ENCODE data around the gene SERPINI1.
A peak's percentile ranks its signal among the peaks of the same experiment; 100 is the strongest.

The SERPINI1 gene, protein sequence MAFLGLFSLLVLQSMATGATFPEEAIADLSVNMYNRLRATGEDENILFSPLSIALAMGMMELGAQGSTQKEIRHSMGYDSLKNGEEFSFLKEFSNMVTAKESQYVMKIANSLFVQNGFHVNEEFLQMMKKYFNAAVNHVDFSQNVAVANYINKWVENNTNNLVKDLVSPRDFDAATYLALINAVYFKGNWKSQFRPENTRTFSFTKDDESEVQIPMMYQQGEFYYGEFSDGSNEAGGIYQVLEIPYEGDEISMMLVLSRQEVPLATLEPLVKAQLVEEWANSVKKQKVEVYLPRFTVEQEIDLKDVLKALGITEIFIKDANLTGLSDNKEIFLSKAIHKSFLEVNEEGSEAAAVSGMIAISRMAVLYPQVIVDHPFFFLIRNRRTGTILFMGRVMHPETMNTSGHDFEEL

DNA sequence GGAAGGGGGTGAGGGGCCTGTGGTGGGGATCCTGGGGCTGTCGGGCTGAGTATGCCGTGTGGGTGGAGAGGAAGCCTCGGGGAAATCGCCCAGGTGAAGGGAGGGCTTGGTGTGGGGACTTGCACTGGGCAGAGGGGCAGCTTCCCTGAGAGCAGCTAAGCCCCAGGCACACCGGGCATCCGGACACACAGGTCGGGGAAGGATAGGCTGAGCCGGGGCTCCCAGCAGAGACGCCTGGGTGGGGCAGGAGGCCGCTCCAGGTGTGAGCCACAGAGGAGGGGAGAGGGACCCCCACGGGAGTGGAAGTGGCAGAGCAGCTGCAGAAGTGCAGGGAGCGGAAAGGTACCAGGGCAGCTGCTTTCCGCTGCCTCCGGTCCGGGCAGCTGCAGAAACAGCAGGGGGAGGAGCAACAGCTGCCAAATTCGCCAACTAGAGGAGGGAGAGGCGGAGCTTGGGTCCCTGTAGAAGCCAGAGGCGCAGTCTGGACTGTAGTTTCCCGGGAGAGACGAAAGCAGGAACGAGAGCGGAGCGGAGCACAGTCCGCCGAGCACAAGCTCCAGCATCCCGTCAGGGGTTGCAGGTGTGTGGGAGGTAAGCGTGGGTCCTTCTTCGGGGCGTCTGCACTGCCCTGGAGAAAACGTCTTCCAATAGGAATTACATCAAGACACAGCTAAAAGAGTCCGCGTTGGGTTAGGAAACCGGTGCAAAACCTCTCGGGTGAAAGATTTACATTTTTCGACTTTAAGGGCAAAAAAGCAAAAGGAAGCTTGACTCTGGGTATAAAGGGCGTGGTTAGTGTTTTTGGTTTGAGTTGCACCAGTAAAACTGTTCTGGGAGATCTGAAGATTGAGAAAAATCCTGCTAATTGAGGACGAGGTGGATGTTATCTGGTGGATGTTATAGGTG is at the start of gene SERPINI1:
Gene SERPINI1, plus strand, starts transcription at position 489 of the 906 bp plus-strand sequence. CDS start 53,408 bp downstream, outside the sequence.
- peak; percentile 80 to 99 (median 90) for DNase-seq
- intact Hi-C loops (cut with DNase I): loop anchor here (5.0 kb wide), 2 partner anchors 77 to 147 kb away; no protein-coding TSS in a partner anchor

DNA sequence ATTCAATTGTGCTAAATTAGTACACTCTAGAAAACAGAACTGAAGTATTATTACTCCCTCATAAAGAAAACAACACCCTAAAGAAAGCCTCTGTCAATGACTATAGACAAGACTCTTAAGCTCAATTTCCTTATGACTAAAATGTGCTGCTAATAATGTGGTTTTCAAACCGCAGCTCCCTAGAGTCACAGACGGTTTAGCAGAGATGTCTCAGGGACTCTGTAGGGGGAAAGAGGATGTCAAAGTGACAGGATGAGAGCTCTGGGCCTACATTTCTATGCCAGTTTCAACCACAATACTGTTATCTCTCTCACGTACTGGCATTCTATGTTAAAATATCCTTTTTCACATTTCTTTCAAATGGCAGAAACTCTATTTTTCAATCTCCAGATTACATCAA is 44.2 kb upstream of the SERPINI1 start:
- DNase-seq: no peak
- intact Hi-C loops (cut with DNase I): no loop called here

DNA sequence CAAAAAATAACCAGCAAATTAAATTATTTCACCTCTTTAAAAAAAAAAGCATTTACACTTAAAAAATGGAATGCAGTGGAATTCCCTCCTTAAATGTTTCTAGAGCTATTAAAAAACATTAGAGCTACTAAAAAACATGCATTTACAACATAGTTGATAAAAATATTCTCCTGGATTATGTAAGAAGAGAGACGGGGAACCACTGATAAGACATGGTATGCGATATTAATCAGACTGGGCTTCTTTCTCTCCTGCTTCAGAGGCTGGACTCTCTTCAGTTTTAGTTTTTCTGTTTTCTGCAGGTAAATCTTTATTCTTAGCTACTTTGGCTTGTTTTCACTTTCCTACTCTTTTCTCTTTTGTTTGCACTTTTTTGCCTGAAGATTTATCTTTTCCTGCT is 41.4 kb upstream of the SERPINI1 start:
- intact Hi-C loops (cut with DNase I): no loop called here
- no peak for DNase-seq

DNA sequence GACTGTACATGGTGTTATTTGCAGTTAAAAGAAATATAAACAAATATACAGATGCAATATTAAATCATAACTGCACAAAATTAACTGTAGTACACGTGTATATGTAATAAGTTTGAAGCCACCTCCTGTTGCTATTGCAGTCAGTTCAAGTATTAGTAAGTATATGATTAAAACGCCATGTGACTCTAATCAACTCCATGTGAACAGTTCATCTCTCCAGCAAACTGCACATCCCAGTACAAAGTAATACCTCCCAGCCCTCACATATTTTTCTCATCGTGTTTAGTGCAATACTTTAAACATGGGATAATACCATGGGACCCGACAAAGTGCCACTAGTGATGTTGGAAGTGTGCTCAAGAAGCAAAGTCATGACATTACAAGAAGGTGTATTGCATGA is 35.5 kb upstream of the SERPINI1 start:
- no peak for DNase-seq
- intact Hi-C loops (cut with DNase I): no loop called here

DNA sequence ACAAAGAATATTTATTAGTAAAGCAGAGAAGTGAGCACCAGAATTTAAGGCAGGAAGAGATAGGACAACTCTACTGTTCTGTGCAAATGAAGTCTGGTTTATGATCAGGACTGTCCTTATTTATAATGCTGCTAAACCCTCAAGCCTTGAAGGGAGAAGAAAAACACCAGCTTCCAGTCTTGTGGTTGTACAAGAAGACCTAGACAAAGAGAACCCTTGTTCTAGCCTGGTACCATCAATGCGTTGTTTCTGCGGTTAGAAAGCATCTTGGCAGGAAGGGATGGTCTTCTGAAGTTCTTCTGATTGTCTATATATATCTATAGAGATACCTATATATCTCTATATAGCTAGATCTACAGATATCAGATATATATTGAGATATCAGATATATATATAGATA is 34.6 kb upstream of the SERPINI1 start:
- no peak for DNase-seq
- intact Hi-C loops (cut with DNase I): no loop called here

DNA sequence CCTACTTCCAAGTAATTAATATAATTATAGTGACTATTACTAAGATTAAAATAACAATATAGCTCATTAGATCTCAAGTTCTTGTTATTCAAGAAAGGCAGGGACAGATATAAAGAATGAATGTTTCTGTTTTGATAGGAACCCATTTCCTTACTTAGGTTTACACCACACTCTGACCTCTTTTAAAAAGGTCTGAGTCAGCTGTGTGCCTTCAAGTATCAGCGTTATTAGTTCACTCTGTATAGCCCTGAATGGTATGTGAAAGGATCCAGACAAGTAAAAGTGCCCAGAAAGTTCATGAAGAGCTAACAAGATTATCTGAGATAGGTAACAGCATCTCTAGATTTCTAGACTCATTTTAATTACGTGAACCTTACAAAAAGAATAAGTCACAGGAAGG is 29.7 kb upstream of the SERPINI1 start:
- intact Hi-C loops (cut with DNase I): no loop called here
- no peak for DNase-seq

DNA sequence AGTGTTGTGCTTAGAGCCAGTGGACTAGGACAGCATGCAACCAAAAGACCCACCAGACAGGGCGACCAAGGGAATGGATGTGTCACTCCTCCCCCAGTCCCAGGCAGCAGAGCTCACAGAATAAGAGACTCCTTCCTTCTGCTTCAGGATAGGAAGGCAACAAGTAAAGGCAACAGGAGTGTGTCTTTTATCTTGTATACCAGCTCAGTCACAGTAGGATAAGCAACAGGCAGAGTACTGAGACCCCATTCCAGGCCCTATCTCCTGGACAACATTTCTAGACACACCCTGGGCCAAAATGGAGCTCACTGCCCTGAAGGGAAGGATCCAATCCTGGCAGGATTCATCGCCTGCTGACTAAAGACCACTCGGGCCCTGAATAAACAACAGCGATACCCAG is 25.8 kb upstream of the SERPINI1 start:
- intact Hi-C loops (cut with DNase I): no loop called here

DNA sequence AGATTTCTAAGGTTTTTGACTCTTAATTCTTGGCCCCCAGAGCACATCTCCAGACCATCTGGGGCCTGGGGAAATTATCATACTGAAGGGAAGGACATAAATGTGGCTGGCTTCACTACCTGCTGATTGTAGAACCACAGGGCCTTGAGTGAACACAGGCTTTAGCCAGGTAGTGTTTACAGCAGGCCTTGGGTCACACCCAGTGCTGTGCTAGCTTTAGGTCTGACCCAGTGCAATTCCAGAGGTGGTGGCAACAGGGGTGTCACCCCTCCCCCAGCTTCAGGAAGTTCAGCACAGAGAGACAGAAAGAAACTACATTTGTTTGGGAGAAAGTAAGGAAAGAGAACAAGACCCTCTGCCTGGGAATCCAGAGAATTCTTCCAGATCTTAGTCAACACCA is 25.0 kb upstream of the SERPINI1 start:
- intact Hi-C loops (cut with DNase I): no loop called here
- DNase-seq: no peak

More for the DNA sequence above, 25.8 kb upstream of the SERPINI1 start:
- peak in 1 of 10 donors; percentile 30 for DNase-seq

DNA sequence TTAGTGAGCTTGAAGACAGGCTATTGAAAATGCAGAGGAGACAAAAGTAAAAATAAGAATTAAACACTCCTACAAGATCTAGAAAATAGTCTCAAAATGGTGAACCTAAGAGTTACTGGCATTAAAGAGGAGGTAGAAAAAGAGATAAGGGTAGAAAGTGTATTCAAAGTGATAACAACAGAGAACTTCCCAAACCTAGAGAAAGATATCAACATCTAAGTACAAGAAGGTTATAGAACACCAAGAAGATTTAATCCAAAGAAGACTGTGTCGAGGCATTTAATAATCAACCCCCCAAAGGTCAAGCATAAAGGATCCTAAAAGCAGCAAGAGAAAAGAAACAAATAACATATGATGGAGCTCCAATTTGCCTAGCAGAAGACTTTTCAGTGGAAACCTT is 24.1 kb upstream of the SERPINI1 start:
- intact Hi-C loops (cut with DNase I): no loop called here
- no peak for DNase-seq

DNA sequence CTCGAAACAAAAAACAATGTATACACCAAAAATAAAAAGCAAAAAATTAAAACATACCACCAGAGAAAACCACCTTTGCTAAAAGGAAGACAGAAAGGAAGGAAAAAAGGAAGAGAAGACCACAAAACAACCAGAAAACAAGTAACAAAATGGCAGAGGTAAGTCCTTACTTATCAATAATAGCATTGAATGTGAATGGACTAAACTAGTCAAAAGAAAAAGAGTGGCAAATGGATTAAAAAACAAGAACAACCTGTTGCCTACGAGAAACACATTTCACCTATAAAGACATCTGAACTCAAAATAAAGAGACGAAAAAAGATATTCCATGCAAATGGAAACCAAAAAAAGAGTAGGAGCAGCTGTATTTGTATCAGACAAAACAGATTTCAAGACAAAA is 23.1 kb upstream of the SERPINI1 start:
- intact Hi-C loops (cut with DNase I): no loop called here
- no peak for DNase-seq

DNA sequence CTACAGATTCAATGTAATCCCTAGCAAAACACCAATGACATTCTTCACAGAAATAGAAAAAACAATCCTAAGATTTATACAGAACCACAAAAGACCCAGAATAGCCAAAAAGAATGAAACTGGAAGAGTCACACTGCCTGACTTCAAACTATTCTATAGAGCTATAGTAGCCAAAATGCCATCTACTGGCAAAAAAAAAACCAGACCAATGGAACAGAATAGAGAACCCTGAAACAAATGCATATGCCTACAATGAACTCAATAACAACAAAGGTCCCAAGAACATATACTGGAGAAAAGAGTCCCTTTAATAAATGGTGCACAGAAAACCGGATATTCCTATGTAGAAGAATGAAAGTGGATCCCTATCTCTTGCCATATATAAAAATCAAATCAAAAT is 20.6 kb upstream of the SERPINI1 start:
- intact Hi-C loops (cut with DNase I): no loop called here

DNA sequence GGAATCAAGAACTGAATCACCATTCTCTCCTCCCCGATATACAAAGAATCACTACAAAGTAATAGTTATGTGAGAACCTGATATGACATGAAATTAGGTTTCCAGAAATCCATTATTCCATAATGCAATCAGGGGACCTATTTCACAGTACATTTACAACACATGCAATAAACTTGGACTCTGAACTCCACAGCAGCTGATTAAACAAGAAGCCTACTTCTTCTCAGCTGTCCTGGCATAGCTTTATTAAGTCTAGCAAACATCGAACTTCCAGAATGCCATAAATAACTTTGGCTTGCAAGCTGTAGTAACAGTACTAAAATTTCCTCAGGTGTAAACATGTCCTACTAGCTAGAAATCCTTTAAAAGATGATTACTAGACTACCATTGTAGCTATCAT is 18.6 kb upstream of the SERPINI1 start:
- DNase-seq: no peak
- intact Hi-C loops (cut with DNase I): no loop called here

More for the DNA sequence above, 20.6 kb upstream of the SERPINI1 start:
- no peak for DNase-seq

DNA sequence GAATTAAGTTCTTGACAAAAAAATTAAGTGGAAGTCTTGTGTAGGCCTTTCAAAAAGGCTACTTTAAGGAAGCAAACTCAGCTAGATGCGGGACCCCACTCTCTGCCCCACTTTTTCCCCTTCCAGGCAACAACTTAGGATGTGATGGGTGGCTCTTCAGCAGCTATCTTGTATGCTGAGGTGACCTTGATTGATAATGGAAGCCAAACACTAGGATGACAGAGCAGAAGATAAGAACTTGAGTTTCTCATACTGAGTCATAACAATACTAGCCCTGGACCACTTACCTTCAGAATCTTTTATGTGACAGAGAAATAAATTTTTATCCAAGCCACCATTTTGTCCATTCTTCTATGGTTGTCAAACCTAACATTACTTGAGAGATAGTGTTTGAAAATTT is 16.9 kb upstream of the SERPINI1 start:
- intact Hi-C loops (cut with DNase I): no loop called here
- DNase-seq: no peak

DNA sequence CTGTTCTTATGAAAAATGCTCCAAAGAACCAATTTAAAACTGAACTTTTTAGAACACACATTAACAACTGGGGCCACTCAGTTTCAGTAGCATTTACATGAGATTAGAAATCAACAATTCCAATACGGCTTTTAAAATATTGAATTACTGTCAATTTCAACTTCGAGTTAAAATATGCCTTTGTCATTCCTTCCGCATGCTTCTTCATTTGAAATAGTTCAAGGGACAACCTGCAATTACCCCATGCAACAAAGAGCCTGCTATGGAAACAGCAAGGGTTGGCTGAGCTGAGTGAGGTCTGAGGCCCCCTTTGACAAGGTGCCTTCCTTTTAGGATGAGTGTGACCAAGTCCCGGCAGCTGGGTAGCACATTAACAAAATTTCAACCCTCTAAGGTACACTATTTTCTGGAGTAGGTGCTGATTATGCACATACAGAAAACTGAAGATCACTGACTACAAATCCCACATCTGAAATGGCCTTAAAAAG is 12.5 kb upstream of the SERPINI1 start:
- intact Hi-C loops (cut with DNase I): no loop called here
- no peak for DNase-seq

DNA sequence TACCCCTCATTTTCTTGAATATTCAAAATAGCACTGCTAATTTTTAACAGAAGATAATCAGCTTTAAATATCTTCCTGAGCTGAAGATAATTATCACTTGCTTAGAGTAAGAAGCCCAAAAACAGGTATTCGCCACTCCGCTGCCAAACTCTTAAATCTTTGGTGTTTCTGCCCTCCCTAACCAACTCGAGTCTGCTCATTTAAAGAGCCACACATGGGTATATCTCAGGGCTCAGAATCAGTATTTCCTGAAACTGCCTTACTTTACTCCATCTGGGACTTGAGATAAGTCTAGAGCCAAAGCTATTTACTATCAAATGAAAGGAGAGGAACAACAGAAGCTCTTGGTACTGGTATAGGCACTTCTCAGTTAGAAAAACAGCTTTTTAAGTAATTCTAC is 11.6 kb upstream of the SERPINI1 start:
- intact Hi-C loops (cut with DNase I): no loop called here
- no peak for DNase-seq

DNA sequence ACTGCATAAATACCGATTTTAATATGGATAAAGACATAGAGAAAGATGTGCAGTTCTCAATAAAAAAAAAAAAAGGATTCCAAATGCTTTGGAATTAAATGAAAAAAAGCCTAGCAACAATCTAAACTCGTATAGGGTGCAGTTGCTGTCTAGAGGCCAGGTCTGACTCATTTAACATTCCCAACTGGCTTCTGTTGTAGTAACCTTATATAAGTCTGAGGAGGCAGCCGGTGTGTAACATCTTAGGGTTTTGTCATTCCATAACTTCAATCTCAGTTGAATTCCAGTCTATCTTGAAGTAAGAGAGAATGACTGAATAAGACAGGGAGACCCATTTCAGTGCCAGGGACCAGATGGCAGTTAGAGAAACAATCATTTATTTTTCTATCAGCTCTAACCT is 7.3 kb upstream of the SERPINI1 start:
- no peak for DNase-seq
- intact Hi-C loops (cut with DNase I): no loop called here

DNA sequence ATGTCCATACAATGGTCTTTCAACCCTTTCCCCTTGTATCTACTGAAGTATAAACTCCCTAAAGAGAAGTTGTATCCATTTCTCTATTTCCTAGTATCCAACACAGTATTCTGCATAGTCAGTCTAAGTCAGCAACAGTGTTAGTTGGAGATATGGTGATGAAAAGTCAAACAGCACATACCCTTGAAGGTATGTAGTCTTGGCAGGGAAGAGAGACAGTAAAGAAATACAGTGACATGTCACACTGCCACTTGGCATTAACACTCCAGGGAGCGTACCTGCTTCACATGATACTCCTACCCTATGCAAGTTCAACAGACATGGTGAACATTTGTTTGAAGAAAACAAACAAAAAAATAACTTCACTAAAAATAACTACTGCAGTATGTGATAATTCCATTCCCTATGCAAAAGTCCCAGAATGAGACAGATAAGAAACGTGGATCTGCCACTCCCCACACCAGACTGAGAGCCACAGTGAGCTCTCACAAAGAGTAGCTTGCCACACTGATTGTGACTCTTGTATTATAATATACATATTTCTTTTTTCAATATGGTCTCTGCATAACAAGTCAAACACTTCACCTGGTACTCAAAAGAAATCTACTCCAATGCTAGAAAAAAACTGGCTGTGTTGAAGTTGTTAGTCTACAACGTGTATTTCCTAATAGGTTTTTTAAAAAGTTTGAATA is 6.7 kb upstream of the SERPINI1 start:
- DNase-seq: no peak
- intact Hi-C loops (cut with DNase I): no loop called here

DNA sequence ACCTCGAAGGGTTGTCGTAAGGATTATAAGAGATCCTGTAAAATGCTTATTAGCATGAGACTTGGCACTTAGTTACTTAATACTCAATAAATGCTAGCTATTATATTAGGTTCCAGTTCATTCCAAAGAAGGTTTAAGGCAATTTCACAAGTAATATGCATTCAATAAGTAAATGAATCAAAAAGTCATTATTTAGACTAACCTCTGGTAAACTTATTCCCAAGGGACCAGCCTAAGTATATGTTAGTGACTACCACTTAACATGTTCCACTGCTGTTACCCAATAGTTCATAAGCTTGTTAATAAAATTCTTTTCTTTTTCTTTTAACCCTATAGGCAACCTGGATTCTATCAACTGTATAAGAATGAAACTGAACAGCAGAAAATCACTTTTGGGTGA is 5.9 kb upstream of the SERPINI1 start:
- intact Hi-C loops (cut with DNase I): no loop called here
- no peak for DNase-seq

DNA sequence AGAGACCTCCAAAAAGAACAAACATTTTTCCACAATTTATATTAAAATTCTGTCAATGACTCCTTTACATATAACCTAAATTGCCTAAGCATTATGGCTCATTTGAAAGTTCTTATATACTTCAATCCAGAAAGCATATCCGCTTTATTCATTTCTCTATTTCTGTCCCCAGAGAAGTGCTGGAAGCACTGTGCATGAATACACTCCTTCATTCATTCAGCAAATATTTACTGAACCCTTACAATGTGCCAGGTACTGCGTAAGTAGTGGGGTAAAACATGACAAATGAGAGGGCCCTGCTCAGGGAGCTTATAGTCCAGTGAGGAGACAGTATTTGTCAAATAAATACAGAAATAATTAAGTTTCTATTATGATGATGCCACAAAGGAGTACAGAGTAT is 4.1 kb upstream of the SERPINI1 start:
- intact Hi-C loops (cut with DNase I): no loop called here
- DNase-seq: no peak

DNA sequence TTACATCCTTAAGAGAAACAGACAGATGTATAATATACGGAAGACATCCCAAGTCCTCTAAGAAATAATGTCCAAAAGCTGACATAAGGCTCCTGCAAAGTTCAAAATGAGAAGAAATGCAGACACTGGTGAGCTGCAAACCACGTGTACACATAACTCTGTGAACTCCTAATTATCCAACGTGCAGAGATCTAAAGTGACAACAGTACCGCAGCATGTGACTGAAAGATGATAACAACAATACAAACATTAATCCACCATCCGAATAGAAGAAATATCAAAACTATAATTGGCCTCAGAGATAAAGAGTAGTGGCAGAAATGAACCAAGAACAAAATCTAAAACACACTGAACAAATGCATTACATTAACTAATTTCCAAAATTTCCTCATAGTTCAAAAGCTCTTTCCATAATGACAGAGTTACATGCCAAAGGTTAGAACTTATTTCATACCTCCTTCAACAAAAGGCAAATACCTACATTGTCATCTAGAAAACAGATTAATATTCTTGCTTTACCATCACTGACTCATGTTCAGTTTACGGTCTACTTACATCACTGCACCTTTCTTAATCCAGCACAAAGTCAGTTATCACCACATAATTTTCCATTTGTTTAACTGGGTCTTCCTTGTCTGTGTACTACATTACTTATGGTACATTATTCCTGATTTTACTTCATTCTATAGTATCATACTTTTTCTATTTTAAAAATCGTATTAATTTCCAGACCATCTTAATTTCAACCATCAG is 3.0 kb upstream of the SERPINI1 start:
- intact Hi-C loops (cut with DNase I): no loop called here
- no peak for DNase-seq

Data from posterior cingulate gyrus (tissue), 11 donors.